K562 (cell line): ENCODE data around the gene KLK13. TPM values are rescaled to one million over a fixed set of nuclear protein-coding genes. Genes with fewer than 3 reads are reported as not detected.

ENCODE experiments used
- ARID1B ChIP-seq: fragments of 450-650 bp; IDR thresholded peaks from 2 replicates; pipeline ENCODE4 v1.6.1; 2016; ENCODE audit warnings: antibody characterized with exemption, mild to moderate bottlenecking, inconsistent platforms
- ELF1 ChIP-seq: fragments of 200-800 bp; sonication (Bioruptor generic); IDR thresholded peaks from 2 replicates; pipeline ENCODE4 v1.6.1; 2016; ENCODE audit warnings: missing genetic modification characterization, missing compliant biosample characterization
- HSF4 ChIP-seq: fragments of 250-450 bp; sonication (Bioruptor Pico); IDR thresholded peaks from 2 replicates; pipeline ENCODE4 v2.1.2; 2022; ENCODE audit warnings: mild to moderate bottlenecking, moderate library complexity, borderline replicate concordance
- NCOR1 ChIP-seq: fragments of 450-650 bp; IDR thresholded peaks from 2 replicates; pipeline ENCODE4 v1.6.1; 2016; ENCODE audit warnings: mild to moderate bottlenecking, moderate library complexity
- NR3C1 ChIP-seq: sonication (generic); formaldehyde crosslinking; IDR thresholded peaks from 2 replicates; pipeline ENCODE4 v1.8.1; 2022; ENCODE audit warnings: missing genetic modification reagents
- PRMT5 ChIP-seq: sonication (generic); formaldehyde crosslinking; IDR thresholded peaks from 2 replicates; pipeline ENCODE4 v1.5.0; 2020; ENCODE audit warnings: missing genetic modification reagents
- SETDB1 ChIP-seq: IDR thresholded peaks from one replicate; pipeline ENCODE4 v1.6.1; 2012; ENCODE audit warnings: low read length, control low read depth, inconsistent platforms
- SMARCC2 ChIP-seq: fragments of 450-650 bp; IDR thresholded peaks from 2 replicates; pipeline ENCODE4 v1.6.1; 2017; ENCODE audit warnings: antibody characterized with exemption, moderate library complexity, mild to moderate bottlenecking, low read depth
- SMARCE1 ChIP-seq: fragments of 450-650 bp; IDR thresholded peaks from 2 replicates; pipeline ENCODE4 v1.7.1; 2016; ENCODE audit warnings: mild to moderate bottlenecking
- STAG1 ChIP-seq: sonication (generic); formaldehyde crosslinking; IDR thresholded peaks from 2 replicates; pipeline ENCODE4 v1.5.0; 2020; ENCODE audit warnings: missing genetic modification reagents, borderline replicate concordance
- XRCC4 ChIP-seq: IDR thresholded peaks from one replicate; pipeline ENCODE4 v1.6.1; 2011; ENCODE audit not compliant: insufficient read depth, insufficient read length; ENCODE audit errors: extremely low read depth
- ZNF407 ChIP-seq: fragments of 450-650 bp; IDR thresholded peaks from 2 replicates; pipeline ENCODE4 v1.6.1; 2016; ENCODE audit warnings: low read depth
- ZNF76 ChIP-seq: fragments of 250-450 bp; sonication (Bioruptor Pico); IDR thresholded peaks from 2 replicates; pipeline ENCODE4 v1.4.0; 2020; ENCODE audit warnings: mild to moderate bottlenecking, moderate library complexity, borderline replicate concordance
- ZNF778 ChIP-seq: fragments of 450-650 bp; formaldehyde crosslinking; IDR thresholded peaks from 2 replicates; pipeline ENCODE4 v1.4.0; 2020; ENCODE audit warnings: mild to moderate bottlenecking, moderate library complexity
- polyA plus RNA-seq, 8 experiments: library from polyadenylated mRNA; depleted of rRNA in 4 of 8; stranded (reverse) in 5 of 8; unstranded in 3 of 8; fragments of >200 nt; fragmentation: Nextera tagmentation in 2 of 8; fragmentation: Illumina TruSeq in 1 of 8; extraction: Ambion mirVana in 2 of 8; extraction: Trizol in 1 of 8; gene quantifications; 2 replicates each; pipeline versions ENCODE4 v1.2.1 to v1.2.3, GENCODE V29; 2011 to 2014; ENCODE audit warnings: inconsistent platforms in 1 of 8, missing spikeins in 1 of 8
- total RNA-seq, 7 experiments: library from RNA; depleted of rRNA in 6 of 7; stranded (reverse); fragments of >200 nt in 6 of 7; fragmentation: Illumina TruSeq in 2 of 7; extraction: Trizol in 2 of 7; gene quantifications; 2 replicates each; pipeline versions ENCODE4 v1.2.1 to v1.2.3, GENCODE V29; 2011 to 2021; ENCODE audit warnings: low replicate concordance in 1 of 7
- TF ChIP-seq, protein P1 (sequence below), 2 experiments: fragments of 450-650 bp in 1 of 2; sonication (generic) in 1 of 2; formaldehyde crosslinking in 1 of 2; IDR thresholded peaks in 1 of 2; conservative IDR thresholded peaks in 1 of 2; 2 replicates each; pipeline versions ENCODE4 v1.6.1 to v1.8.1; 2016 to 2023; ENCODE audit warnings: mild to moderate bottlenecking in 2 of 2, moderate library complexity in 2 of 2, inconsistent platforms in 1 of 2, missing genetic modification reagents in 1 of 2
- TF ChIP-seq, protein P2 (sequence below): fragments of 250-450 bp; sonication (Bioruptor Pico); IDR thresholded peaks from 2 replicates; pipeline ENCODE4 v1.4.0; 2020; ENCODE audit warnings: borderline replicate concordance

The KLK13 gene
- total and polyA plus RNA-seq, 9 of the 15 experiments (the other 6 are each of a cell fraction or from before 2014, with no cell fraction given): 0.72 to 9.0 (median 2.3) TPM

DNA sequence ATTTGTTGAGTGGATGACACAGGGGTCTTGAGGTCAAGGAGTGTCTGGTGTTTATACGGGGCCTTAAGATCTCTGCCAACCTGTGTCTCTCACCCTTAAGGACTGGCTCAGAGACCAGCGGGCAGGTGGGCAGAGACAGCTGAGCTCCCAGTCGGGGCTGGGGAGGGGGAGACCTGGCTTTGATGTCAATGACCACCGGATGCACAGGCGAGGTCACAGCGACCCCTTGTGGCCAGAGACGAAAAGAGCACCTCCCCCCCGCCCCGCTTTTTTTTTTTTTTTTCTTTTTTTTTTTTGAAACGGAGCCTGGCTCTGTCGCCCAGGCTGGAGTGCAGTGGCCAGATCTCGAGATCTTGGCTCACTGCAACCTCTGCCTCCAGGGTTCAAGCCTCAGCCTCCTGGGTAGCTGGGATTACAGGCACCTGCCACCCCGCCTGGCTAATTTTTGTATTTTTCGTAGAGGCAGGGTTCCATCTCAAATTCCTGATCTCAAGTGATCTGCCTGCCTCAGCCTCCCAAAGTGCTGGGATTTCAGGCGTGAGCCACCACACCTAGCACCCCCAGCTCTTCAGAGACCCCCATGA lies 29.9 kb upstream of the KLK13 start (continued):
- TF ChIP-seq XRCC4 (no peak), SMARCE1 (no peak), PRMT5 (CRISPR knock-in tag) (no peak), SETDB1 (no peak), ELF1 (tag) (no peak), NCOR1 (no peak), ZNF76 (CRISPR knock-in tag) (no peak), NR3C1 (no peak), HSF4 (CRISPR knock-in tag) (no peak), ARID1B (no peak), ZNF407 (no peak), ZNF778 (no peak), STAG1 (CRISPR knock-in tag) (no peak), SMARCC2 (no peak)
- TF ChIP-seq, protein P1, sequence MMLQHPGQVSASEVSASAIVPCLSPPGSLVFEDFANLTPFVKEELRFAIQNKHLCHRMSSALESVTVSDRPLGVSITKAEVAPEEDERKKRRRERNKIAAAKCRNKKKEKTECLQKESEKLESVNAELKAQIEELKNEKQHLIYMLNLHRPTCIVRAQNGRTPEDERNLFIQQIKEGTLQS (IDR thresholded peaks at IDR 0.05): no peak
- TF ChIP-seq, protein P1 (CRISPR knock-in tag; conservative IDR thresholded peaks at IDR 0.05): no peak
- TF ChIP-seq, protein P2, sequence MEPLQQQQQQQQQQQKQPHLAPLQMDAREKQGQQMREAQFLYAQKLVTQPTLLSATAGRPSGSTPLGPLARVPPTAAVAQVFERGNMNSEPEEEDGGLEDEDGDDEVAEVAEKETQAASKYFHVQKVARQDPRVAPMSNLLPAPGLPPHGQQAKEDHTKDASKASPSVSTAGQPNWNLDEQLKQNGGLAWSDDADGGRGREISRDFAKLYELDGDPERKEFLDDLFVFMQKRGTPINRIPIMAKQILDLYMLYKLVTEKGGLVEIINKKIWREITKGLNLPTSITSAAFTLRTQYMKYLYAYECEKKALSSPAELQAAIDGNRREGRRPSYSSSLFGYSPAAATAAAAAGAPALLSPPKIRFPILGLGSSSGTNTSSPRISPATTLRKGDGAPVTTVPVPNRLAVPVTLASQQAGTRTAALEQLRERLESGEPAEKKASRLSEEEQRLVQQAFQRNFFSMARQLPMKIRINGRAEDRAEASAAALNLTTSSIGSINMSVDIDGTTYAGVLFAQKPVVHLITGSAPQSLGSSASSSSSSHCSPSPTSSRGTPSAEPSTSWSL (CRISPR knock-in tag): no peak
